ENCODE measurements around the gene SENP7.
"Not testable (repeated sequence)": the region's sequence is repeated elsewhere in the genome, so short reads cannot be mapped to it uniquely, and the experiment has no call there.

SENP7 gene, protein sequence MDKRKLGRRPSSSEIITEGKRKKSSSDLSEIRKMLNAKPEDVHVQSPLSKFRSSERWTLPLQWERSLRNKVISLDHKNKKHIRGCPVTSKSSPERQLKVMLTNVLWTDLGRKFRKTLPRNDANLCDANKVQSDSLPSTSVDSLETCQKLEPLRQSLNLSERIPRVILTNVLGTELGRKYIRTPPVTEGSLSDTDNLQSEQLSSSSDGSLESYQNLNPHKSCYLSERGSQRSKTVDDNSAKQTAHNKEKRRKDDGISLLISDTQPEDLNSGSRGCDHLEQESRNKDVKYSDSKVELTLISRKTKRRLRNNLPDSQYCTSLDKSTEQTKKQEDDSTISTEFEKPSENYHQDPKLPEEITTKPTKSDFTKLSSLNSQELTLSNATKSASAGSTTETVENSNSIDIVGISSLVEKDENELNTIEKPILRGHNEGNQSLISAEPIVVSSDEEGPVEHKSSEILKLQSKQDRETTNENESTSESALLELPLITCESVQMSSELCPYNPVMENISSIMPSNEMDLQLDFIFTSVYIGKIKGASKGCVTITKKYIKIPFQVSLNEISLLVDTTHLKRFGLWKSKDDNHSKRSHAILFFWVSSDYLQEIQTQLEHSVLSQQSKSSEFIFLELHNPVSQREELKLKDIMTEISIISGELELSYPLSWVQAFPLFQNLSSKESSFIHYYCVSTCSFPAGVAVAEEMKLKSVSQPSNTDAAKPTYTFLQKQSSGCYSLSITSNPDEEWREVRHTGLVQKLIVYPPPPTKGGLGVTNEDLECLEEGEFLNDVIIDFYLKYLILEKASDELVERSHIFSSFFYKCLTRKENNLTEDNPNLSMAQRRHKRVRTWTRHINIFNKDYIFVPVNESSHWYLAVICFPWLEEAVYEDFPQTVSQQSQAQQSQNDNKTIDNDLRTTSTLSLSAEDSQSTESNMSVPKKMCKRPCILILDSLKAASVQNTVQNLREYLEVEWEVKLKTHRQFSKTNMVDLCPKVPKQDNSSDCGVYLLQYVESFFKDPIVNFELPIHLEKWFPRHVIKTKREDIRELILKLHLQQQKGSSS

DNA sequence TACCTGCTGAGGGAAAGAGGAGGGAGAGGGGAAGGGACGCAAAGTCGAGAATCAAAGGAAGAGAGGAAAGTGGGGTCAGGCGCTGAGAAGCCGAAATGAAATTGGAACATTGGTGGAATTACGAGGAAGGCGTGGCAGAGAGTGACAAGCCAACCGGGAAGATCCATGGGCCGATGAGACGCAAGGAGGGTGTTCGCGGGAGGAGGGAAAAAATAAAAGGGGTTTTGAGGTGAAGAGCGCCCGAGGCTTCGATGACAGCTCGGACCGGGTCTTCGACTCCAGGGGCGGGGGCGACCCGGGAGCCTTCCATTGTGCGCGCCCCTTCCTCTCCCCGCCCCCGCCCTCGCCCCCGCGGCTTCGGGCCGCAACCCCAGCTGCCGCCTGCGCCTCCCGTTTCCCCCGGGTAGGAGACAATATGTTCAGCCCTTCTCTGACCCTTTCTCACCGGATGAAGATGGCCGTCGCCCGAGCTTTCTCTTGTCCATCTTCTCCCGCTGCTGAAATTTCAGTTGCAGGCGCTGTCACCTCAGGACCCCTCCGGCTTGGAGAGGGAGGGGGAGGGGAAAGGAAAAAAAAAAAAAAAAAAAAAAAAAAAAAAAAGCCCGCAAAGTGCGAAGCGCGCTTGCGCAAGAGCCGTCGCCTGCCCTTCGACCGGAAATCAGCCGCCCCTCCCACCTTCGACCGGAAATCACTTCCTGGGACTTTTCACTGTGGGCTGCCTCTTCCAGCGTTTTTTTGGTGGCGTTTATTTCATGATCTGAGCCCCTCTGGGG, at the start of gene SENP7:
SENP7 (minus strand) TSS at position 567 of the 773 bp plus-strand sequence; CDS start at position 485, 82 bp downstream.
- H3K9me3 ChIP-seq (ENCODE audit: severe bottlenecking): no peaks in the 10 kb centered on the region
- peak within 1 kb of the TSS; percentile 69 for H3K4me3 ChIP-seq (ENCODE audit: low read depth, low read length)
- DNase-seq: peak; percentile 84
- peak within 1 kb of the TSS; percentile 89 for H3K27ac ChIP-seq
- no peaks in the 10 kb centered on the region for H3K27me3 ChIP-seq (ENCODE audit: insufficient read depth, low read depth, severe bottlenecking)
- peaks cover 6% of the 10 kb centered on the region; the same call in 1 of the 2 replicates for H3K36me3 ChIP-seq
- TF ChIP-seq, protein P1, sequence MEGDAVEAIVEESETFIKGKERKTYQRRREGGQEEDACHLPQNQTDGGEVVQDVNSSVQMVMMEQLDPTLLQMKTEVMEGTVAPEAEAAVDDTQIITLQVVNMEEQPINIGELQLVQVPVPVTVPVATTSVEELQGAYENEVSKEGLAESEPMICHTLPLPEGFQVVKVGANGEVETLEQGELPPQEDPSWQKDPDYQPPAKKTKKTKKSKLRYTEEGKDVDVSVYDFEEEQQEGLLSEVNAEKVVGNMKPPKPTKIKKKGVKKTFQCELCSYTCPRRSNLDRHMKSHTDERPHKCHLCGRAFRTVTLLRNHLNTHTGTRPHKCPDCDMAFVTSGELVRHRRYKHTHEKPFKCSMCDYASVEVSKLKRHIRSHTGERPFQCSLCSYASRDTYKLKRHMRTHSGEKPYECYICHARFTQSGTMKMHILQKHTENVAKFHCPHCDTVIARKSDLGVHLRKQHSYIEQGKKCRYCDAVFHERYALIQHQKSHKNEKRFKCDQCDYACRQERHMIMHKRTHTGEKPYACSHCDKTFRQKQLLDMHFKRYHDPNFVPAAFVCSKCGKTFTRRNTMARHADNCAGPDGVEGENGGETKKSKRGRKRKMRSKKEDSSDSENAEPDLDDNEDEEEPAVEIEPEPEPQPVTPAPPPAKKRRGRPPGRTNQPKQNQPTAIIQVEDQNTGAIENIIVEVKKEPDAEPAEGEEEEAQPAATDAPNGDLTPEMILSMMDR (IDR thresholded peaks at IDR 0.05; ENCODE audit: low read depth, low read length): no peak

DNA sequence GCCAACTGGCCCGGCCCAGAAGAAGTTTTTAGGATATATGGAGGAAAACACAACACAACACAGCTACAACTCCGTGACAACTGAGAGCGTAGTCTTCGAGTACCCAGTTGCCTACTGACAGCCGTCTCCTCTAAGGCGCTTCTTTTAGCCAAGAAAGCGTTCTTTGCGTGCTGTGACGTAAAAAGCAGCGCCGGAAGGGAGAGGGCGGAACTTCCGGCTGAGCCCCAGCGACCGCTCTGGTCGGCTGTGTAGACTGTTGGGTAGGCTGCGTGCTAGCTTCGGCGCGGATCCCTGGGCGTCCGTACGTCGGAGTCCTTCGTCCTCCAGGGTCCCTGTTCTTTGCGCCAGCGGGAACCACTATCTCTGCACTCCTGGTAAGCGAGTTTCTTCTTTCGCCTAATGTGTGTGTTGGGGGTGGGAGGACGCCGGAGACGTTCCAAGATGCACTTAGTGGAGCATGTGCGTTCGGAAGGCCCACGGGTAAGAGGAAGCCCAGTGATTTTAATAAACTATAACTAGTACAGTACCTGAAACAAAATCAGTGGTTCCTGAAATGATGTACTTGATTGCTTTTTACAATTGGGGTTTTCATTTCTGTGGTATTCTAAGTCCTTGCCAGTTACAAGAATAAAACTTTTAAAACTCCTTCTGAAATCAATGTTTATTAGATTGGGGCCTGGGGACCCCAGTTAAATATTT, 48.8 kb upstream of the SENP7 start, which contains the start of gene TRMT10C:
TRMT10C (plus strand) TSS at position 239 of the 699 bp plus-strand sequence. CDS start 2,914 bp downstream, outside the sequence.
- H3K27me3 ChIP-seq (ENCODE audit: insufficient read depth, low read depth, severe bottlenecking): no peaks in the 10 kb centered on the region
- H3K9me3 ChIP-seq (ENCODE audit: severe bottlenecking): no peaks in the 10 kb centered on the region
- peak; percentile 90 for DNase-seq
- TF ChIP-seq, protein P1 (IDR thresholded peaks at IDR 0.05; ENCODE audit: low read depth, low read length): no peak
- H3K4me3 ChIP-seq (ENCODE audit: low read depth, low read length): peak within 1 kb of the TSS; percentile 100
- peak within 1 kb of the TSS; percentile 82 for H3K27ac ChIP-seq
- peaks cover 35% of the 10 kb centered on the region for H3K36me3 ChIP-seq

DNA sequence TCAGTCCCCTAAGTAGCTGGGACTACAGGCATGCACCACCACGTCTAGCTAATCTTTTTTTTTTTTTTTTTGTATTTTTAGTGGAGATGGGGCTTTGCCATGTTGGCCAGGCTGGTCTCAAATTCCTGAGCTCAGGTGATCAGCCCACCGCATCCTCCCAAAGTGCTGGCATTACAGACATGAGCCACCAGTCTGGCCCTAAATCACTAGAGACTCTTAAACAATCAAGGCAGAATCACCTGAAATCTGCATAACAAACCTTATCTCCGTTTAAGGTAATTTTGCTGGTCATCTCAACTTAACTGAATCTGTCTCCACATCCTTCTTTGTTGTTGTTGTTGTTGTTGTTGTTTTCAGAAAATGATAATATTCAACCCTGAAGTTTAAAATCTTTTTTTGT, 43.1 kb upstream of the SENP7 start:
- no peak overlapping the region for H3K4me3 ChIP-seq (ENCODE audit: low read depth, low read length)
- no peak for DNase-seq
- H3K27me3 ChIP-seq (ENCODE audit: insufficient read depth, low read depth, severe bottlenecking): no peaks in the 10 kb centered on the region
- no peaks in the 10 kb centered on the region for H3K9me3 ChIP-seq (ENCODE audit: severe bottlenecking)
- TF ChIP-seq, protein P1 (IDR thresholded peaks at IDR 0.05; ENCODE audit: low read depth, low read length): no peak
- H3K36me3 ChIP-seq: no peaks in the 10 kb centered on the region
- H3K27ac ChIP-seq: no peak overlapping the region

DNA sequence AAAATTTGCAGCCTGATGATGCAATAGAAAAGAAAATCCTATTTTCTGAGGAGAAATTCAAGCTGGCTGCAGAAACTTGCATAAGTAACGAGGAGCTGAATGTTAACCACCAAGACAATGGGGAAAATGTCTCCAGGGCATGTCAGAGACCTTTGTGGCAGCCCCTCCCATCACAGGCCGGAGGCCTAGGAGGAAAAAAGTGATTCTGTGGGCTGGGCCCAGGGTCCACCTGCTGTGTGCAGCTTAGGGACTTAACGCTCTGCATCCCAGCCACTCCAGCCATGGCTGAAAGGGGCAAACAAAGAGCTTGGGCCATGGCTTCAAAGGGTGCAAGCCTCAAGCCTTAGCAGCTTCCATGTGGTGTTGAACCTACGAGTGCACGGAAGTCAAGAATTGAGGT, 40.4 kb upstream of the SENP7 start:
- not testable (repeated sequence) for H3K4me3 ChIP-seq (ENCODE audit: low read depth, low read length); H3K27ac ChIP-seq; H3K27me3 ChIP-seq (ENCODE audit: insufficient read depth, low read depth, severe bottlenecking); H3K9me3 ChIP-seq (ENCODE audit: severe bottlenecking); H3K36me3 ChIP-seq; DNase-seq

DNA sequence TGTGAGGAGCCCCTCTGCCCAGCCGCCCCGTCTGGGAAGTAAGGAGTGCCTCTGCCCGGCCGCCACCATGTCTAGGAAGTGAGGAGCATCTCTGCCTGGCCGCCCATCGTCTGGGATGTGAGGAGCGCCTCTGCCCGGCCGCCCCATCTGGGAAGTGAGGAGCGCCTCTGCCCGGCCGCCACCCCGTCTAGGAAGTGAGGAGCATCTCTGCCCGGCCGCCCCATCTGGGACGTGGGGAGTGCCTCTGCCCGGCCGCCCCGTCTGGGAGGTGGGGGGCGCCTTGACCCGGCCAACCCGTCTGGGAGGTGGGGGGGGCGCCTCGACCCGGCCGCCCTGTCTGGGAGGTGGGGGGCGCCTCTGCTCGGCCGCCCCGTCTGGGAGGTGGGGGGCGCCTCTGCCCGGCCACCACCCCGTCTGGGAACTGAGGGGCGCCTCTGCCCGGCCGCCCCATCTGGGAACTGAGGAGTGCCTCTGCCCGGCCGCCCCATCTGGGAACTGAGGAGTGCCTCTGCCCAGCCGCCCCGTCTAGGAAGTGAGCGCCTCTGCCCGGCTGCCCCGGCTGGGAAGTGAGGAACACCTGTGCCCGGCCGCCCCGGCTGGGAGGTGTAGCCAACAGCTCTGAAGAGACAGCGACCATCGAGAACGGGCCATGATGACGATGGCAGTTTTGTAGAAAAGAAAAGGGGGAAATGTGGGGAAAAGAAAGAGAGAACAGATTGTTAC, 38.5 kb upstream of the SENP7 start:
- H3K9me3 ChIP-seq (ENCODE audit: severe bottlenecking); DNase-seq; H3K27me3 ChIP-seq (ENCODE audit: insufficient read depth, low read depth, severe bottlenecking); H3K27ac ChIP-seq; H3K4me3 ChIP-seq (ENCODE audit: low read depth, low read length); H3K36me3 ChIP-seq: not testable (repeated sequence)

All from WERI-Rb-1 (cell line).